GM06990 (cell line): Measurements from ENCODE around the gene COPB1.

Experiments used
- DNase-seq: peaks from one replicate; pipeline ENCODE4 v3.0.0-alpha.2; 2011; ENCODE audit not compliant: insufficient read length; ENCODE audit errors: extremely low read depth
- H3K27me3 ChIP-seq: replicated peaks from 2 replicates; pipeline ENCODE4 v1.6.0; 2011; ENCODE audit warnings: low read length; ENCODE audit not compliant: control insufficient read depth, insufficient read depth
- H3K36me3 ChIP-seq: 2 replicates; pipeline ENCODE4 v1.5.1; 2011; ENCODE audit warnings: low read length; ENCODE audit not compliant: control insufficient read depth, insufficient read depth
- H3K4me3 ChIP-seq: replicated peaks from 2 replicates; pipeline ENCODE4 v1.5.1; 2011; ENCODE audit warnings: low read depth, mild to moderate bottlenecking, control low read depth, low read length
- CTCF ChIP-seq: IDR thresholded peaks from 2 replicates; pipeline ENCODE4 v1.5.1; 2011; ENCODE audit warnings: low read length, control low read depth, mild to moderate bottlenecking, inconsistent platforms; ENCODE audit not compliant: insufficient read depth, poor library complexity, severe bottlenecking

Gene COPB1

GRCh38 chr11:14520747-14521151 is 21.1 kb upstream of the COPB1 start:
- H3K4me3 ChIP-seq: peak overlapping the region; percentile 89
- no peak for DNase-seq
- H3K27me3 ChIP-seq: no peaks in the 10 kb centered on the region
- peaks cover 2% of the 10 kb centered on the region for H3K36me3 ChIP-seq
- no peak for TF ChIP-seq CTCF

GRCh38 chr11:14519917-14520746 is 20.5 kb upstream of the COPB1 start, which contains the start of gene PSMA1:
Gene PSMA1 (minus strand): TSS chr11:14520386. CDS start chr11:14520299, 87 bp downstream.
- no peak for TF ChIP-seq CTCF
- no peaks in the 10 kb centered on the region for H3K27me3 ChIP-seq
- H3K36me3 ChIP-seq: peaks cover 2% of the 10 kb centered on the region
- H3K4me3 ChIP-seq: peak within 1 kb of the TSS; percentile 89
- peak; percentile 90 for DNase-seq

GRCh38 chr11:14519597-14519916 is 19.9 kb upstream of the COPB1 start:
- no peak for TF ChIP-seq CTCF
- H3K4me3 ChIP-seq: peak overlapping the region; percentile 89
- peaks cover 2% of the 10 kb centered on the region for H3K36me3 ChIP-seq
- no peaks in the 10 kb centered on the region for H3K27me3 ChIP-seq
- no peak for DNase-seq

GRCh38 chr11:14518820-14519219 is 19.2 kb upstream of the COPB1 start:
- Histone ChIP-seq H3K36me3 (peaks cover 2% of the 10 kb centered on the region), H3K27me3 (no peaks in the 10 kb centered on the region), H3K4me3 (peak overlapping the region; percentile 89)
- no peak for TF ChIP-seq CTCF
- no peak for DNase-seq

GRCh38 chr11:14513800-14514199 is 14.2 kb upstream of the COPB1 start:
- no peak for DNase-seq
- no peak overlapping the region for H3K4me3 ChIP-seq
- H3K36me3 ChIP-seq: peaks cover 7% of the 10 kb centered on the region
- no peak for TF ChIP-seq CTCF
- H3K27me3 ChIP-seq: no peaks in the 10 kb centered on the region

- no peak for DNase-seq
- H3K4me3 ChIP-seq: no peak overlapping the region
- peaks cover 5% of the 10 kb centered on the region for H3K36me3 ChIP-seq
- H3K27me3 ChIP-seq: no peaks in the 10 kb centered on the region
- no peak for TF ChIP-seq CTCF
Measured at GRCh38 chr11:14506532-14506931, 6.9 kb upstream of the COPB1 start.
